SK-N-SH (cell line): ENCODE measurements around the gene GPR162. TPM values are rescaled to one million over a fixed set of nuclear protein-coding genes. Genes with fewer than 3 reads are reported as not detected.

Experiments
- CTCF ChIA-PET: fragments of 300-600, 350-600 bp; formaldehyde crosslinking; extraction: SDS; loops from one replicate; lab custom pipeline; 2021; lab: Yijun Ruan, JAX
- POLR2A ChIA-PET: fragments of 350-600 bp; sonication (Branson Sonifier 250); formaldehyde crosslinking; extraction: SDS; loops from one replicate; lab custom pipeline; 2020; ENCODE audit warnings: antibody characterized with exemption, inconsistent platforms; lab: Yijun Ruan, JAX
- DNase-seq: peaks from one replicate; pipeline ENCODE4 v3.0.0; 2012
- H2AFZ ChIP-seq: fragments of 200-600 bp; sonication (generic); 2 replicates; pipeline ENCODE4 v1.8.1; 2016; ENCODE audit warnings: antibody characterized with exemption, mild to moderate bottlenecking, low read depth
- H3F3A ChIP-seq: fragments of 200-600 bp; sonication (generic); replicated peaks from 2 replicates; pipeline ENCODE3; 2016; ENCODE audit warnings: antibody characterized with exemption, mild to moderate bottlenecking; ENCODE audit not compliant: insufficient read depth
- H3K27ac ChIP-seq, 2 experiments: fragments of 200-500 bp in 1 of 2; fragments of 200-600 bp in 1 of 2; sonication (Bioruptor generic) in 1 of 2; sonication (generic), shearing (Covaris generic) in 1 of 2; 2 replicates each; pipeline versions ENCODE4 v1.5.1 to v1.6.1; 2014 to 2016; ENCODE audit warnings: low read depth in 2 of 2, inconsistent platforms in 1 of 2, low read length in 1 of 2, mild to moderate bottlenecking in 1 of 2, mixed read lengths in 1 of 2
- H3K27me3 ChIP-seq: fragments of 200-600 bp; sonication (generic), shearing (Covaris generic); 2 replicates; pipeline ENCODE4 v1.6.1; 2016; ENCODE audit warnings: mixed run types; ENCODE audit not compliant: insufficient read depth
- H3K36me3 ChIP-seq, 2 experiments: fragments of 200-500 bp in 1 of 2; fragments of 200-600 bp in 1 of 2; sonication (Bioruptor generic) in 1 of 2; sonication (generic) in 1 of 2; replicated peaks in 1 of 2; 2 replicates each; pipeline versions ENCODE3 to v1.5.1; 2014 to 2016; ENCODE audit warnings: low read length in 1 of 2, mild to moderate bottlenecking in 1 of 2; ENCODE audit not compliant: insufficient read depth in 2 of 2, control insufficient read depth in 1 of 2
- H3K4me1 ChIP-seq, 2 experiments: fragments of 200-500 bp in 1 of 2; fragments of 200-600 bp in 1 of 2; sonication (Bioruptor generic) in 1 of 2; sonication (generic), shearing (Covaris generic) in 1 of 2; 2 replicates each; pipeline versions ENCODE4 v1.5.1 to v1.6.1; 2014 to 2016; ENCODE audit warnings: low read depth in 1 of 2, low read length in 1 of 2, mixed run types in 1 of 2; ENCODE audit not compliant: insufficient read depth in 2 of 2, control insufficient read depth in 1 of 2
- H3K4me2 ChIP-seq: fragments of 200-600 bp; sonication (generic), shearing (Covaris generic); 2 replicates; pipeline ENCODE4 v1.6.1; 2017; ENCODE audit warnings: mixed run types
- H3K4me3 ChIP-seq, 2 experiments: fragments of 200-500 bp in 1 of 2; fragments of 200-600 bp in 1 of 2; sonication (Bioruptor generic) in 1 of 2; sonication (generic), shearing (Covaris generic) in 1 of 2; 2 replicates each; pipeline versions ENCODE4 v1.5.1 to v1.8.1; 2014 to 2016; ENCODE audit warnings: low read depth in 2 of 2, inconsistent platforms in 1 of 2, low read length in 1 of 2, mild to moderate bottlenecking in 1 of 2, mixed read lengths in 1 of 2, moderate library complexity in 1 of 2
- H3K79me2 ChIP-seq: fragments of 200-600 bp; sonication (generic); 2 replicates; pipeline ENCODE4 v1.8.1; 2017; ENCODE audit warnings: mild to moderate bottlenecking; ENCODE audit not compliant: insufficient read depth
- H3K9ac ChIP-seq: fragments of 200-600 bp; sonication (generic); 2 replicates; pipeline ENCODE4 v1.6.1; 2017; ENCODE audit warnings: mixed run types
- H3K9me2 ChIP-seq: fragments of 200-600 bp; sonication (generic); 2 replicates; pipeline ENCODE4 v1.6.1; 2017; ENCODE audit warnings: mixed run types
- H3K9me3 ChIP-seq: fragments of 200-600 bp; sonication (generic); 2 replicates; pipeline ENCODE4 v1.6.1; 2017; ENCODE audit warnings: mixed run types, mild to moderate bottlenecking, moderate library complexity
- H4K20me1 ChIP-seq: fragments of 200-600 bp; sonication (generic); 2 replicates; pipeline ENCODE4 v1.6.1; 2017; ENCODE audit warnings: mild to moderate bottlenecking, mixed run types; ENCODE audit not compliant: insufficient read depth
- CTCF ChIP-seq: fragments of 200-600 bp; sonication (generic); IDR thresholded peaks from 2 replicates; pipeline ENCODE4 v1.6.1; 2017; ENCODE audit warnings: antibody characterized with exemption, mild to moderate bottlenecking, moderate library complexity
- ELF1 ChIP-seq: IDR thresholded peaks from 2 replicates; pipeline ENCODE4 v1.4.0; 2012
- EZH2phosphoT487 ChIP-seq: fragments of 200-600 bp; sonication (generic); IDR thresholded peaks from 2 replicates; pipeline ENCODE4 v1.6.1; 2017; ENCODE audit warnings: low read depth, mixed run types, mild to moderate bottlenecking, antibody characterized with exemption, moderate library complexity, borderline replicate concordance
- GABPA ChIP-seq: IDR thresholded peaks from 2 replicates; pipeline ENCODE4 v1.4.0; 2012; ENCODE audit warnings: low read depth, mild to moderate bottlenecking
- GATA2 ChIP-seq: sonication (generic); formaldehyde crosslinking; IDR thresholded peaks from 2 replicates; pipeline ENCODE4 v1.5.0; 2020; ENCODE audit warnings: mild to moderate bottlenecking, missing genetic modification reagents
- IRF3 ChIP-seq: fragments of 150-350 bp; IDR thresholded peaks from 2 replicates; pipeline ENCODE4 v1.6.1; 2016; ENCODE audit warnings: mild to moderate bottlenecking, low read depth, low read length
- MEF2A ChIP-seq: IDR thresholded peaks from 2 replicates; pipeline ENCODE4 v1.4.0; 2012; ENCODE audit warnings: low read depth, borderline replicate concordance
- MXI1 ChIP-seq: IDR thresholded peaks from 2 replicates; pipeline ENCODE4 v1.6.1; 2012; ENCODE audit warnings: mild to moderate bottlenecking, low read depth, low read length, improper control_type of control experiment
- NFIC ChIP-seq: IDR thresholded peaks from 2 replicates; pipeline ENCODE4 v1.4.0; 2012; ENCODE audit warnings: borderline replicate concordance
- POLR2AphosphoS5 ChIP-seq: IDR thresholded peaks from 2 replicates; pipeline ENCODE4 v1.6.1; 2012; ENCODE audit warnings: low read depth, low read length
- SMC3 ChIP-seq: IDR thresholded peaks from 2 replicates; pipeline ENCODE4 v1.6.1; 2012; ENCODE audit warnings: low read depth, low read length, improper control_type of control experiment
- TCF12 ChIP-seq: IDR thresholded peaks from 2 replicates; pipeline ENCODE4 v1.4.0; 2012
- USF1 ChIP-seq: IDR thresholded peaks from 2 replicates; pipeline ENCODE4 v1.4.0; 2012; ENCODE audit warnings: low read depth, borderline replicate concordance
- YY1 ChIP-seq: IDR thresholded peaks from 2 replicates; pipeline ENCODE4 v1.4.0; 2012; ENCODE audit warnings: low read depth, mild to moderate bottlenecking
- WGBS: methylation state at CpG from one replicate; pipeline ENCODE4 v1.1.6; 2017; ENCODE audit warnings: low lambda C conversion rate; 5-methylcytosine and 5-hydroxymethylcytosine counted together
- polyA plus RNA-seq, 3 experiments: library from polyadenylated mRNA; depleted of rRNA; stranded (reverse); fragments of >200 nt; gene quantifications; 2 replicates each; pipeline ENCODE4 v1.2.3, GENCODE V29; 2012
- TF ChIP-seq, protein P1 (sequence below): IDR thresholded peaks from 2 replicates; pipeline ENCODE4 v1.6.1; 2012; ENCODE audit warnings: mild to moderate bottlenecking, low read depth, low read length, moderate library complexity

GPR162 gene
- polyA plus RNA-seq, 1 of the 3 experiments (the other 2 are of a cell fraction): 18.6 TPM

- peaks cover 68% of the 10 kb centered on the region for H3K79me2 ChIP-seq
- CTCF ChIA-PET: interaction anchor here (1.2 to 19.4 kb wide), 6 partner anchors 8 to 287 kb away, joined by 3 to 225 read pairs (median 15); partner anchors contain the start of genes GNB3, MLF2, P3H3 and SPSB2
Observed at GRCh38 chr12:6850796-6851152, 29.2 kb downstream of the GPR162 start.

GRCh38 chr12:6851153-6851920 lies 29.7 kb downstream of the GPR162 start, which contains the start of gene CDCA3:
Gene CDCA3, minus strand, starts transcription at chr12:6851286. Its CDS starts 334 bp downstream, at chr12:6850952.
- peaks cover 70% of the 10 kb centered on the region for H3K79me2 ChIP-seq
- DNase-seq: peak; percentile 97
- TF ChIP-seq POLR2AphosphoS5 (peak; percentile 60; the same call in 1 of the 2 replicates), SMC3 (no peak), MXI1 (peak; percentile 93), EZH2phosphoT487 (no peak), TCF12 (no peak), ELF1 (no peak), GABPA (no peak), YY1 (no peak), NFIC (no peak), GATA2 (CRISPR knock-in tag) (no peak), USF1 (no peak), CTCF (no peak)

More at GRCh38 chr12:6850796-6851152, 29.2 kb downstream of the GPR162 start:
- DNase-seq: no peak
- no peak for TF ChIP-seq MEF2A
- TF ChIP-seq IRF3: no peak
- TF ChIP-seq, protein P1, sequence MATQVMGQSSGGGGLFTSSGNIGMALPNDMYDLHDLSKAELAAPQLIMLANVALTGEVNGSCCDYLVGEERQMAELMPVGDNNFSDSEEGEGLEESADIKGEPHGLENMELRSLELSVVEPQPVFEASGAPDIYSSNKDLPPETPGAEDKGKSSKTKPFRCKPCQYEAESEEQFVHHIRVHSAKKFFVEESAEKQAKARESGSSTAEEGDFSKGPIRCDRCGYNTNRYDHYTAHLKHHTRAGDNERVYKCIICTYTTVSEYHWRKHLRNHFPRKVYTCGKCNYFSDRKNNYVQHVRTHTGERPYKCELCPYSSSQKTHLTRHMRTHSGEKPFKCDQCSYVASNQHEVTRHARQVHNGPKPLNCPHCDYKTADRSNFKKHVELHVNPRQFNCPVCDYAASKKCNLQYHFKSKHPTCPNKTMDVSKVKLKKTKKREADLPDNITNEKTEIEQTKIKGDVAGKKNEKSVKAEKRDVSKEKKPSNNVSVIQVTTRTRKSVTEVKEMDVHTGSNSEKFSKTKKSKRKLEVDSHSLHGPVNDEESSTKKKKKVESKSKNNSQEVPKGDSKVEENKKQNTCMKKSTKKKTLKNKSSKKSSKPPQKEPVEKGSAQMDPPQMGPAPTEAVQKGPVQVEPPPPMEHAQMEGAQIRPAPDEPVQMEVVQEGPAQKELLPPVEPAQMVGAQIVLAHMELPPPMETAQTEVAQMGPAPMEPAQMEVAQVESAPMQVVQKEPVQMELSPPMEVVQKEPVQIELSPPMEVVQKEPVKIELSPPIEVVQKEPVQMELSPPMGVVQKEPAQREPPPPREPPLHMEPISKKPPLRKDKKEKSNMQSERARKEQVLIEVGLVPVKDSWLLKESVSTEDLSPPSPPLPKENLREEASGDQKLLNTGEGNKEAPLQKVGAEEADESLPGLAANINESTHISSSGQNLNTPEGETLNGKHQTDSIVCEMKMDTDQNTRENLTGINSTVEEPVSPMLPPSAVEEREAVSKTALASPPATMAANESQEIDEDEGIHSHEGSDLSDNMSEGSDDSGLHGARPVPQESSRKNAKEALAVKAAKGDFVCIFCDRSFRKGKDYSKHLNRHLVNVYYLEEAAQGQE: no peak
- TF ChIP-seq ELF1: no peak
- Histone ChIP-seq H3K4me2 (peak overlapping the region; percentile 77), H3K4me3 (peak overlapping the region; percentile 70 to 76), H4K20me1 (no peaks in the 10 kb centered on the region; the same call in 1 of the 2 replicates), H3F3A (peaks cover 21% of the 10 kb centered on the region), H3K9ac (peak overlapping the region; percentile 59; the same call in 1 of the 2 replicates), H3K36me3 (peaks cover 28 to 37% of the 10 kb centered on the region in 2 experiments), H3K9me2 (no peaks in the 10 kb centered on the region), H3K27me3 (no peaks in the 10 kb centered on the region), H3K27ac (peak overlapping the region; percentile 41 to 73; a peak in 1 of 4 replicates), H2AFZ (no peak overlapping the region), H3K9me3 (no peaks in the 10 kb centered on the region), H3K4me1 (peaks cover 7 to 17% of the 10 kb centered on the region in 2 experiments)
- POLR2A ChIA-PET: interaction anchor here (0.8 to 3.4 kb wide), 11 partner anchors 10 to 162 kb away, joined by 3 to 57 read pairs (median 15); partner anchors contain the start of genes C12orf57, COPS7A, GNB3 and P3H3
- 31% methylated on average over 9 of the region's 16 CpGs for WGBS

More at GRCh38 chr12:6851153-6851920, 29.7 kb downstream of the GPR162 start, which contains the start of gene CDCA3:
- H3F3A ChIP-seq: peaks cover 21% of the 10 kb centered on the region
- peak within 1 kb of the TSS; percentile 77 for H3K4me2 ChIP-seq
- no peaks in the 10 kb centered on the region; the same call in 1 of the 2 replicates for H4K20me1 ChIP-seq
- no peaks in the 10 kb centered on the region for H3K27me3 ChIP-seq
- POLR2A ChIA-PET: interaction anchor here (0.8 to 3.4 kb wide), 21 partner anchors 10 to 317 kb away, joined by 3 to 57 read pairs (median 6); partner anchors contain the start of genes C12orf57, COPS7A, GAPDH and GNB3
- no peaks in the 10 kb centered on the region for H3K9me2 ChIP-seq
- H3K9me3 ChIP-seq: no peaks in the 10 kb centered on the region
- WGBS: under 1% methylated on average over 30 of the region's 37 CpGs
- CTCF ChIA-PET: interaction anchor here (1.0 to 19.4 kb wide), 9 partner anchors 9 to 338 kb away, joined by 3 to 225 read pairs (median 5); partner anchors contain the start of genes GNB3, MLF2, P3H3 and SPSB2
- H3K36me3 ChIP-seq: peaks cover 25 to 37% of the 10 kb centered on the region in 2 experiments
- H3K27ac ChIP-seq: peak within 1 kb of the TSS; percentile 73 to 97
- H3K4me1 ChIP-seq: peaks cover 7 to 17% of the 10 kb centered on the region in 2 experiments
- peak within 1 kb of the TSS; percentile 56 for H2AFZ ChIP-seq
- H3K4me3 ChIP-seq: peak within 1 kb of the TSS; percentile 70 to 76
- H3K9ac ChIP-seq: peak within 1 kb of the TSS; percentile 65
